ENCODE results near the gene NNT.

DNA sequence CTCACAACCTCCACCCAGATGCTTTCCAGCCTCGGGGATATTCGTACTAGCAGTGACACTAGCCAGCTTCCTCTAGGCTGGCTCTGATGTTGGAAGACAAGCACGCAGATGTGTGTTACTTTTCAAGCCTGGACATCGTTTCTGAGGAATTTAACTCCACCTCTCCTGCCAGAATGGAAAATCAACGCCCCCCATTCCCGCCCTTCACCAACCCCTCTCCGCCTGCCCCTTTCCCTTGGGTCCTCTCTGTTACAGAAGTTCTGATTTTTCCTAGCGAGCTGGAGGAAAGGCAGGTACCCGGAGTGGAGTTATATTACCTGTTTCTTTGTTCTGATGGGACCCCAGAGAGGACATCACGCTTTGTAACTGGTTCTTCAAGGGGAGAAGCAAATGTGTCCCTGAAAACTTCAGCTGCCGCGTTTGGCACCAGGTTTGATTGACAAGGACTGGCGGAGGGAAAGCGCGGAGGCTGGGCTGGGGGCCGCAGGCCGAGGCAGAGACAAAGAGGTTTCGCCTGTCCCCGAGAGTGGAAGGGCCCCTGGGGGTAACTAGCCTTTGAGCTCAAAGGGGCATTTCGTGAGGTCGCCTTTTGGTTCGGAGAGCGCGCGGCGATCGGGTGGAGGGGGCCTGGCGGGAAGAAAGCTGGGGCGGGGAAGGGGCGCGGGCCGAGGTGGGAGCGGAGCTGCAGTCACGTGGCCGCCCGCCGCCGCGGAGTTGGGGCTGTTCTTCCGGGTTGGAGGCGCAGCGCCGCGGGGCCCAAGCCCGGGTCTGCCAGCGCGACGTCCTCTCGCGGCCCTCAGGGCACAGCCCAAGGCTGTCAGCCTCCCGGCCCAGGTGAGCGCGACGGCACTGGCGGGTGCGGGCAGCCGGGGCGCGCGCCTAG is at the start of gene NNT:
- TF ChIP-seq, protein P1, sequence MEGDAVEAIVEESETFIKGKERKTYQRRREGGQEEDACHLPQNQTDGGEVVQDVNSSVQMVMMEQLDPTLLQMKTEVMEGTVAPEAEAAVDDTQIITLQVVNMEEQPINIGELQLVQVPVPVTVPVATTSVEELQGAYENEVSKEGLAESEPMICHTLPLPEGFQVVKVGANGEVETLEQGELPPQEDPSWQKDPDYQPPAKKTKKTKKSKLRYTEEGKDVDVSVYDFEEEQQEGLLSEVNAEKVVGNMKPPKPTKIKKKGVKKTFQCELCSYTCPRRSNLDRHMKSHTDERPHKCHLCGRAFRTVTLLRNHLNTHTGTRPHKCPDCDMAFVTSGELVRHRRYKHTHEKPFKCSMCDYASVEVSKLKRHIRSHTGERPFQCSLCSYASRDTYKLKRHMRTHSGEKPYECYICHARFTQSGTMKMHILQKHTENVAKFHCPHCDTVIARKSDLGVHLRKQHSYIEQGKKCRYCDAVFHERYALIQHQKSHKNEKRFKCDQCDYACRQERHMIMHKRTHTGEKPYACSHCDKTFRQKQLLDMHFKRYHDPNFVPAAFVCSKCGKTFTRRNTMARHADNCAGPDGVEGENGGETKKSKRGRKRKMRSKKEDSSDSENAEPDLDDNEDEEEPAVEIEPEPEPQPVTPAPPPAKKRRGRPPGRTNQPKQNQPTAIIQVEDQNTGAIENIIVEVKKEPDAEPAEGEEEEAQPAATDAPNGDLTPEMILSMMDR (IDR thresholded peaks at IDR 0.05): no peak
- TF ChIP-seq EP300 (IDR thresholded peaks at IDR 0.05; ENCODE audit: low read depth) (no peak), POLR2A (IDR thresholded peaks at IDR 0.05) (peak; percentile 25)
